Measurements from ENCODE around the gene RAD51C. TPM values are rescaled to one million over a fixed set of nuclear protein-coding genes. Genes with fewer than 3 reads are reported as not detected.

Gene RAD51C
- polyA plus RNA-seq, 2 of the 4 experiments (the other 2 are of a cell fraction), result 83.4 to 121 TPM

DNA sequence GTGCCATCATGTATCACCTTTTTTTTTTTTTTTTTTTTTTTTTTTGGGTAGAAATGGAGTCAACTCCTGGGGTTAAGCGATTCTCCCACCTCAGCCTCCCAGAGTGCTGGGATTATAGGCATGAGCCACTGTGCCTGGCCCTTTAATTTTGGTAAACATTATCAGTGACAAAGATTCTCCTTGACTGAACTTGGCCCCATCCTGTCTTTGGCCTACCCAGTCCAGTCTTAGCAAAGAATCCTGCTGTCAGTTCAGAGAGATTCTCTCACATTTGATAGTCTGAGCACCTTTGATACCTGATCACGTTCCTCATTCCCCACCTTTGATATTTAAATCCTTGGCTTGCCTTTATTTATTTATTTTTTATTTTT lies 11.5 kb downstream of the RAD51C start:
- Histone ChIP-seq H3K27ac (no peak overlapping the region), H3K4me3 (no peak overlapping the region), H3K4me2 (no peak overlapping the region), H3K9me3 (no peaks in the 10 kb centered on the region), H3K4me1 (no peaks in the 10 kb centered on the region)
- ATAC-seq, result no peak
- FAIRE-seq, result no peak
- ChIA-PET CTCF (interaction anchor here (1.1 to 4.3 kb wide), 2 partner anchors 11 to 301 kb away, joined by 3 to 24 read pairs; partner anchors contain the start of gene RAD51C), POLR2A (interaction anchor here (2.1 kb wide), 1 partner anchor 72 kb away, joined by 6 read pairs; no protein-coding TSS in a partner anchor)
- no peak for DNase-seq (ENCODE audit: low read depth in 1 of 2, low spot score in 1 of 2)
- WGBS (ENCODE audit: missing lambda C conversion rate), result 100% methylated on average over 2 of the region's 2 CpGs
- TF ChIP-seq POLR2A (IDR thresholded peaks at IDR 0.05; ENCODE audit: low read length), result no peak

DNA sequence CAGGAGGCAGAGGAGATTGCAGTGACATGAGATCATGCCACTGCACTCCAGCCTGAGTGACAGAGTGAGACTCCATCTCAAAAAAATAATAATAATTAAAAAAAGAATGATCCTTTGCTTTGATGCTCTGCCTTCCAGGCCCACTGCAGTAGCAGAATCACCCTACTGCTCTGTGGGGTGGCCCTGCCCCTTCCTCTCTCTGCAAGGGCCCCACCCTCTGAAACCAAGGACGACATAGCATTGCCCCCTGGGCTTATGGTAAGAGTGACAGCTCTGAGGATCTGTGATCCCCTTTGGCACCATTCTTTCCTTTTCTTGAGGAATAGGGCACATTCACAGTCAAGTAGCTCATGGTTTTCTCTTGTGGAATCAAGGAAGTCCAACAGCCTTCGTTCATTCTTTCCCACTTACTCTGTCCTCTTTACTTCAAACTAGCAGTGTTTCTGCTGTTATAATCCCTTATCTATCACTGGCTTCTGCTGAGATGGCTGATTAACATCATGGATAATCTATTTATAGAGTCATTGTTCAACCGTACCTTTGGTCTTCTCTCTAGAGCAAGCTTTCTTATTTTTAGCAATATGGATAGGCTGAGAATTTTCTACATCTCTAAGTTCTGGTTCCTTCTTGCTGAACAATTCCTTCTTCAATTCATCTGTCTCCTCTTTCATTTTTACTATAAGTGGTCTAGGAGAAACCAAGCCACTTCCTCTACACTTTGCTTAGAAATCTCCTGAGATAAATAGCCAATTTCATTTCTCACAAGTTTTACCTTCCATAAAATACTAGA lies 14.1 kb downstream of the RAD51C start:
- H3K9me3 ChIP-seq, result no peaks in the 10 kb centered on the region
- POLR2A ChIA-PET, result no interaction called here
- ATAC-seq, result no peak
- 81% methylated on average over 3 of the region's 3 CpGs for WGBS (ENCODE audit: missing lambda C conversion rate)
- H3K27ac ChIP-seq, result no peak overlapping the region
- TF ChIP-seq, protein P1, sequence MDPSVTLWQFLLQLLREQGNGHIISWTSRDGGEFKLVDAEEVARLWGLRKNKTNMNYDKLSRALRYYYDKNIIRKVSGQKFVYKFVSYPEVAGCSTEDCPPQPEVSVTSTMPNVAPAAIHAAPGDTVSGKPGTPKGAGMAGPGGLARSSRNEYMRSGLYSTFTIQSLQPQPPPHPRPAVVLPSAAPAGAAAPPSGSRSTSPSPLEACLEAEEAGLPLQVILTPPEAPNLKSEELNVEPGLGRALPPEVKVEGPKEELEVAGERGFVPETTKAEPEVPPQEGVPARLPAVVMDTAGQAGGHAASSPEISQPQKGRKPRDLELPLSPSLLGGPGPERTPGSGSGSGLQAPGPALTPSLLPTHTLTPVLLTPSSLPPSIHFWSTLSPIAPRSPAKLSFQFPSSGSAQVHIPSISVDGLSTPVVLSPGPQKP (IDR thresholded peaks at IDR 0.05; ENCODE audit: low read depth, low read length), result no peak
- TF ChIP-seq, protein P2, sequence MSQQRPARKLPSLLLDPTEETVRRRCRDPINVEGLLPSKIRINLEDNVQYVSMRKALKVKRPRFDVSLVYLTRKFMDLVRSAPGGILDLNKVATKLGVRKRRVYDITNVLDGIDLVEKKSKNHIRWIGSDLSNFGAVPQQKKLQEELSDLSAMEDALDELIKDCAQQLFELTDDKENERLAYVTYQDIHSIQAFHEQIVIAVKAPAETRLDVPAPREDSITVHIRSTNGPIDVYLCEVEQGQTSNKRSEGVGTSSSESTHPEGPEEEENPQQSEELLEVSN (IDR thresholded peaks at IDR 0.05; ENCODE audit: borderline replicate concordance, low read depth), result no peak
- no peak for TF ChIP-seq CEBPB (IDR thresholded peaks at IDR 0.05)
- no peak overlapping the region for H3K4me3 ChIP-seq
- no peaks in the 10 kb centered on the region for H3K4me1 ChIP-seq
- H3K4me2 ChIP-seq, result no peak overlapping the region
- FAIRE-seq, result no peak
- CTCF ChIA-PET, result interaction anchor here (1.5 to 2.7 kb wide), 3 partner anchors 40 to 299 kb away, joined by 3 to 19 read pairs (median 3); no protein-coding TSS in a partner anchor
- no peak for DNase-seq (ENCODE audit: low read depth in 1 of 2, low spot score in 1 of 2)

GRCh38 chr17:58710948-58711552 lies 18.6 kb downstream of the RAD51C start:
- no peak for TF ChIP-seq EP300 (IDR thresholded peaks at IDR 0.05)
- no peak for TF ChIP-seq ESRRA (IDR thresholded peaks at IDR 0.05; ENCODE audit: borderline replicate concordance, low read length)
- no peak for TF ChIP-seq MAZ (IDR thresholded peaks at IDR 0.05; ENCODE audit: borderline replicate concordance, low read depth, low read length)
- TF ChIP-seq, protein P3, sequence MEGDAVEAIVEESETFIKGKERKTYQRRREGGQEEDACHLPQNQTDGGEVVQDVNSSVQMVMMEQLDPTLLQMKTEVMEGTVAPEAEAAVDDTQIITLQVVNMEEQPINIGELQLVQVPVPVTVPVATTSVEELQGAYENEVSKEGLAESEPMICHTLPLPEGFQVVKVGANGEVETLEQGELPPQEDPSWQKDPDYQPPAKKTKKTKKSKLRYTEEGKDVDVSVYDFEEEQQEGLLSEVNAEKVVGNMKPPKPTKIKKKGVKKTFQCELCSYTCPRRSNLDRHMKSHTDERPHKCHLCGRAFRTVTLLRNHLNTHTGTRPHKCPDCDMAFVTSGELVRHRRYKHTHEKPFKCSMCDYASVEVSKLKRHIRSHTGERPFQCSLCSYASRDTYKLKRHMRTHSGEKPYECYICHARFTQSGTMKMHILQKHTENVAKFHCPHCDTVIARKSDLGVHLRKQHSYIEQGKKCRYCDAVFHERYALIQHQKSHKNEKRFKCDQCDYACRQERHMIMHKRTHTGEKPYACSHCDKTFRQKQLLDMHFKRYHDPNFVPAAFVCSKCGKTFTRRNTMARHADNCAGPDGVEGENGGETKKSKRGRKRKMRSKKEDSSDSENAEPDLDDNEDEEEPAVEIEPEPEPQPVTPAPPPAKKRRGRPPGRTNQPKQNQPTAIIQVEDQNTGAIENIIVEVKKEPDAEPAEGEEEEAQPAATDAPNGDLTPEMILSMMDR (IDR thresholded peaks at IDR 0.05), result peak; percentile 97
- TF ChIP-seq SMC3 (IDR thresholded peaks at IDR 0.05), result peak; percentile 93
- TF ChIP-seq RAD21 (conservative IDR thresholded peaks at IDR 0.05 in 1 of 2, IDR thresholded peaks at IDR 0.05 in 1 of 2), result peak; percentile 89 to 97
- TF ChIP-seq RFX5 (IDR thresholded peaks at IDR 0.05), result no peak
- TF ChIP-seq NR3C1 (IDR thresholded peaks at IDR 0.05), result no peak
- TF ChIP-seq REST (IDR thresholded peaks at IDR 0.05), result no peak
- FAIRE-seq (peak; percentile 61), DNase-seq (ENCODE audit: low read depth in 1 of 2, low spot score in 1 of 2) (peak in 1 of 2 experiments; percentile 71), ATAC-seq (peak in 1 of 2 experiments; percentile 68; a peak in 3 of 6 replicates)
- Histone ChIP-seq H3K4me2 (no peak overlapping the region), H3K27ac (no peak overlapping the region), H3K4me3 (no peak overlapping the region), H3K9me3 (no peaks in the 10 kb centered on the region), H3K4me1 (no peaks in the 10 kb centered on the region)
- ChIA-PET CTCF (interaction anchor here (0.5 to 8.8 kb wide), 48 partner anchors 9 to 402 kb away, joined by 3 to 169 read pairs (median 4); partner anchors contain the start of genes PPM1E, RAD51C and TEX14), POLR2A (interaction anchor here (0.7 to 1.6 kb wide), 3 partner anchors 79 to 444 kb away, joined by 4 to 10 read pairs (median 6); partner anchors contain the start of gene SKA2)
- 48% methylated on average over 4 of the region's 4 CpGs for WGBS (ENCODE audit: missing lambda C conversion rate)

All from A549 (cell line).